ENCODE data around the gene MCC.

- TF ChIP-seq CTCF (IDR thresholded peaks at IDR 0.05) (no peak), POLR2A (IDR thresholded peaks at IDR 0.05) (no peak)
These were observed 1.0 kb upstream of the MCC start for GRCh38 chr5:113489299-113489698.
